SKM-1 treated with dmso at 0.1 percent for 144 hours (cell line): ENCODE data around the gene HS3ST5.
A peak's percentile ranks its signal among the peaks of the same experiment; 100 is the strongest.
"Not testable (repeated sequence)": the region's sequence is repeated elsewhere in the genome, so short reads cannot be mapped to it uniquely, and the experiment has no call there.

Experiments used
- DNase-seq: peaks from one replicate; lab custom pipeline; 2025; ENCODE audit not compliant: unreplicated experiment; lab: John Stamatoyannopoulos, UW

HS3ST5 gene

GRCh38 chr6:114055349-114055748, 287.5 kb downstream of the HS3ST5 start:
- DNase-seq, result no peak

DNA sequence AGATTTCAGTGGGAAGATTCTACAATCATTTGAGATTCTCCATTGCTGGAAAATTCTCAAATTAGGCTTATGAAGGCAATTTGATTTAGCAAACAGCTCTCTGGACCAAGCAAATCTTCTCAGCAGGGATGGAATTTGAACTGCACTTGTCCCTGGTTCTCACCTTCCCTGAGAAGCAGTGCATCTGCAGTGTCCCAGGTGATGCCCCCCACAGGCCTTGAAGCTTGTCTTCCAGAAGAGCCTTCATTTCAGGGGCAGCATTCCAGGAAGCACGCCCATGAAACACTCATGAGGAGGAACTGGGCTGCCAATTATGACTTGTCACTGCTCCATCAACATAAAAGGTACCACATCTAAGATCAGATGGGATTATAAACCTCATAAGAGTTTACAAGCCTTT, 289.0 kb downstream of the HS3ST5 start:
- no peak for DNase-seq

GRCh38 chr6:114052141-114052540, 290.7 kb downstream of the HS3ST5 start:
- DNase-seq, result no peak

DNA sequence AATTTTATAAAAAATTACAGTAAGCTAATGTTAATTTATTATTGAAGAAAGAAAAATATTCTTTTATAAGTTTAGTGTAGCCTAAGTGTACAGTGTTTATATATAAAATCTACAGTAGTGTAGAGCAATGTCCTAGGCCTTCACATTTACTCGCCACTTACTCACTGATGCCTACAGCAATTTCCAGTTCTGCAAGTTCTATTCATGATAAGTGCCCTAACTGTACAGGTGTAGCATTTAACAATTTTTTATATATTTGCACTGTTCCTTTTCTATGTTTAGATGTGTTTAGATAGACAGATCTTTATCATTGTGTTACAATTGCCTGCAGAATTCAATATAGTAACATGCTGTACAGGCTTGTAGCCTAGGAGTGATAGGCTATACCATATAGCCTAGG, 291.8 kb downstream of the HS3ST5 start:
- DNase-seq, result no peak

- no peak for DNase-seq
Observed at GRCh38 chr6:114049367-114049966, 293.4 kb downstream of the HS3ST5 start.

DNA sequence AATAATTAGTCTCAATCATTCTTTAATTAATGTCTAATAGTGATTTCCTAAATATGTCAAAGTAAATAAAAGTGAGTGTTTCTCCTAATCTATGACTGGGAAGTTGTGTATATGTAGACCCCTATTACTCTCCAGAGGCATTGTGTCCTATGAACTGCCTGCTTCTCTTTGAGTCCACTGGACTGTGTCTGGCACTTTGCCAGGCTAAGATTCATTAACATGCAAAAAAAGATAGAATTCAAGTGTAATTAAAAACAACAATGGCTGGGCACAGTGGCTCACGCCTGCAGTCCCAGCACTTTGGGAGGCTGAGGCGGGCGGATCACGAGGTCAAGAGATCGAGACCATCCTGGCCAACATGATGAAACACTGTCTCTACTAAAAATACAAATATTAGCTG, 298.3 kb downstream of the HS3ST5 start:
- DNase-seq, result not testable (repeated sequence)

DNA sequence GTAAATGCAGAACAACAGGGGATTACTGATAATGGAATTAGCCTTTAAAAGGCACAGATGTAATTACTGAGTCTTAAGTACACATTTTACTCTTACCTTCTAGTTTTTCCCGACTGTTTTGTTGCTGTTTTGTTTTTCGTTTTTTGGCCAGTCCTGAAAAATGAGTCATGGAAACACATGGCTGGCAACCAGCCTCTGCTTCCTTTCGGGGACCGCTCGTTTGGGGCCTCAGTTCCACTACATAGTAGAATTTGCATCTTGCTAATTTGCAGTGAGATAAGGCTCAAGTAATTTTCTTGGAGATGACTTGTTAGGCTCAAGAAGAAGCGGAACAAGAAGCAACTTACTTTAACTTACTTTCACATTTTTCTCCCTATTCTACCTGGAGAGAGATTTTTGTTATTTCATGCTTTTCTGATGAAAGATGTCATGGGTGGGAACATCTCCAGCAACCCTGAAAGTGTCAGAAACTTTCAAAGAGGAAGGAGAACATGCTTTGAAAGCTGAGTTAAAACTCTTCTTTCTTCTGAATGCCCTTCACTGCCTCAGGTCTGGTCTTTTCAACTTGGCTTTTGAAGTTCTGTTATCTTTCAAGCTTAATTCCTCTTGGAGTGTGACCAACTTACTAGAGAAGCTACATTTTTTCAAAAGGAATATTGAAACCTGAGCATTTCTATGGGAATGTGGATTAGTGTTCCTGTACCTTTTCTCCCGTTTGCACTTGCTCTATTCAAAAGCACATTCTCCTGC, 300.4 kb downstream of the HS3ST5 start:
- DNase-seq, result no peak

GRCh38 chr6:114040871-114041270, 302.0 kb downstream of the HS3ST5 start:
- no peak for DNase-seq

DNA sequence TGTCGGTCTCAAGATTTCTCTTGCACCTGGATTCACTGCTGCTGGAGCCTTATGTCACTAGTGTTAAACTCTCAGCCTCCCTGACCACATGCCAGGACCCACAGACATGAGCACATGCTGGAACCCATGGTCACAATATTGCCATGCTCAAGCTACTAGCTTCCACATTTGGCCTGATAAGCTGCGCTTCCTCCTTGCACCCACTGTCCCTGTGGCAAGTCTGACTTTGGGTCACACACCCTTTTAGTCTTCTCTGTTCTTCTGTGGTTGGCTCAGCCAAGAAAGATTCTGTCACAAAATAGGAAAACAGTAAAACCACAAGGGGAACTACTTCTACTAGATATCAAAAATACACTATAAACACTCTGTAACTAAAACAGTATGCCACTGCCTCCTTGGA, 303.0 kb downstream of the HS3ST5 start:
- peak; percentile 20 for DNase-seq

DNA sequence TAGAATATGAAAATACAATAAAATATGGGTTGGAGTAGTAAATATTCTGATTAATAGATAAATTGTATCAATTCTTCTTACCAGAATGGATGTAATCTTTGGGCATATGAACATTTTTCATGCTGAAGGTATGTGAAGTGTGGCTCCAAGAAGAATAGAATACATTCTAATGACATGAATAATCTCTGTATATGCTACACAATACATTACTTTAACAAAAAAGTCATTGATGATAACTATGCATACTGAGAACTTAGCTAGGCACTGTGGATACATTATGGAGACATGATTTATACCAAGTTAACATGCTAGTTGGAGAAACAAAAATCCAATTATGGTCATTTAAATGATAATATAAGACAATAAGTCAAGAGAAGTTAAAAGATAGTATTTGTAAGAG, 309.2 kb downstream of the HS3ST5 start:
- DNase-seq, result no peak

DNA sequence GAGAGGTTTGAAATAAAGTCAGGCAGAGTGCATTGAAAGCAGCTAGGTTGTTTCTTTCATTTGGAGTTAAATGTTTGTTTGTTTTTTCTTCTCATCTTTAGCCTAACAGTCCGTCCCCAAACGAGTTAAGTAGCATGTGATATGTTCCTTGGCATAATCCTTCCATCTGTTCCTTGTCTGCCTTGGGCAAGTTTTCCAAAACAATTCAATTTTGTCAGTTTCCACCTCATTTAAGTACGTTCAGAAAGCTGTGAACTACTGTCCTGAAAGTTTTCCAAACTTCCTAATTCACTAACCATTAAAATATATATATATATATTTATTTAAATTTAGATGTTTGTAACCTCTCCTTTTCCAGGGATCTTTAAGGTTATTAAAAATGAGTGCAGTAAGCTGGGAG, 310.1 kb downstream of the HS3ST5 start:
- DNase-seq, result no peak

DNA sequence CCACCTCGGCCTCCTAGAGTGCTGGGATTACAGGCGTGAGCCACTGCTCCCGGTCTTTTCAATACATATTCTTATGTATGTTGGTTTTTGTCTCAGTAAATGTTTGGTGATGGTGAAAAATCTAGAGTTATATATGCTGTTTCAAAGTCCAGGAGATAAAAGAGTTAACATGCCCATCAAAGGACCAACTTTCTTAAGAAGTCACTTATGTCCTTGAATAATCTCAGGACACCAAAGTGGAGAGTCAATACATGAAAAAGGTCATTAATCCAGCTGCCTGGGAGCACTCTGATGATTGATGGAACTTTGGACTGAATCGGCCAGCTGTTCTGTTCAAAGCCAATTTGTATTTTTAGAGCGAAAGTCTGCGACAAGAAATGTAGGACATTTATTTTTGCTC, 312.1 kb downstream of the HS3ST5 start:
- DNase-seq, result no peak

GRCh38 chr6:114024746-114025145, 318.1 kb downstream of the HS3ST5 start:
- no peak for DNase-seq

DNA sequence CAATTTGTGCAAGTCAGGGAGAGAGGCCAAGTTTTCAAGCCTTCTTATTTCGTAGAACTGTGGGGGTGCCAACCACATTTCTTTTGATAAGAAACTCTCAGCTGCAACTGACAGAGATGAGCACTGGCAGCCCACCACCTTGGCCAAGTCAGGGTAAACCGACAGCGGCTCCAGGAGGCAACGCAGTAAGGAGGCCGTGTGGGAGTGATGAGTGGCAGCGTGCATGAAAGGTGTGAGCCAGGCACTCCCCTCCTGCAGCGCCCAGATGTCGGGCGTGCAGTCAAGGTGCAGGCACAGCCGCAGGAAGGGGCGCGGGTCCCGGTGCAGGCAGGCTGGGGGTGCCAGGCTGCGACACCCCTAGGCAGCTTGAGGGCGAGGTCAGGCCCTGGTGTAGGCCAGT, 322.6 kb downstream of the HS3ST5 start:
- DNase-seq, result no peak

DNA sequence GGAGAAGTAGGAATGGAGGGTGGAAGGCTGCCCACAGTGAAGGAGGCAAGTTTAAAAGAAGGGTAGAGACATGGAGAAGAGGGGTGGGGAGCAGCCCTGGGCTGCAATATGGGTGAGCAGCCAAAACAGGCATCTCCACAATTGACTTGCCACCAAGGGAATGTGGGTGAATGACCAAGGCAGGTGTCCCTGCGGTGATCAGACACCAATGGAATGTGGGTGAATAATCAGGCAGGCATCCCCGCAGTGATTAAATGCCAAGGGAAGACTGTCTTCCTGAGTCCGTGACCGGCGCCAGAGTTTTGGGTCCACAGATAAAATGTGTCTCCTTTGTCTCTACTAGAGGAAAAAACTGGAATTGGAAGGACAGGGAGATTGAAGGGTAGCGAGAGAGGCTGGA, 325.7 kb downstream of the HS3ST5 start:
- not testable (repeated sequence) for DNase-seq

- DNase-seq, result not testable (repeated sequence)
Observed at GRCh38 chr6:114014106-114014505, 328.7 kb downstream of the HS3ST5 start.

DNA sequence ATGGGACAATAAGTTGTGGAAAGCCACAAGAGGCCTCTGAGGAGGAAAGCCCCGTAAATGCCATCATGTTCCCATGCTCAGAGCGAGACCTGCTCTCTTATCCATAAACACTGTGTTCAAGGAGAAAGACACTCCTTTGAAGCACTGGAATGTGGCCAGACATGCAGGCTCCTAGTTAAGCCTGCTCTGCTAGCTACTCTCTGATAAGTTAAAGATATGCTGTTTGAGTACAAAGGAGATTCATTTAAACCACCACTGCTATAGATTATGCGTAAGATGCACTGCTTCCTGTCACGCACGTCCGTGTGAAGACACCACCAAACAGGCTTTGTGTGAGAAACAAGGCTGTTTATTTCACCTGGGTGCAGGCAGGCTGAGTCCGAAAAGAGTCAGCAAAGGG, 331.3 kb downstream of the HS3ST5 start:
- not testable (repeated sequence) for DNase-seq

GRCh38 chr6:114010540-114010939, 332.3 kb downstream of the HS3ST5 start:
- no peak for DNase-seq

DNA sequence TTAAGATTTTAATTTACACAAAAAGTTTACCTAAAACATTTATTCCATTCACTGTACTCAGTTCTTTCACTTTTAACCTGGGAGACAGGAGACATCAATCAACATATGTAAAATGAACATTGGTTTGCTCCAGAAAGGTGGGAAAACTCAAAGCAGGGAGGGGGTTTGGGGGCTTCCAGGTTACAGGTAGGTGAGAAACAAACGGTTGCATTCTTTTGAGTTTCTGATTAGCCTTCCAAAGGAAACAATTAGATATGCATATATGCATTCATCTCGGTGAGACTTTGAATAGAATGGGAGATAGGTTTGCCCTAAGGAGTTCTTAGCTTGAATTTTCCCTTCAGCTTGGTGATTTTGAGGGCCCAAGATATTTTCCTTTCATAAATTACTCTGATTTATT, 333.6 kb downstream of the HS3ST5 start:
- no peak for DNase-seq

GRCh38 chr6:114008331-114008730, 334.5 kb downstream of the HS3ST5 start:
- no peak for DNase-seq

DNA sequence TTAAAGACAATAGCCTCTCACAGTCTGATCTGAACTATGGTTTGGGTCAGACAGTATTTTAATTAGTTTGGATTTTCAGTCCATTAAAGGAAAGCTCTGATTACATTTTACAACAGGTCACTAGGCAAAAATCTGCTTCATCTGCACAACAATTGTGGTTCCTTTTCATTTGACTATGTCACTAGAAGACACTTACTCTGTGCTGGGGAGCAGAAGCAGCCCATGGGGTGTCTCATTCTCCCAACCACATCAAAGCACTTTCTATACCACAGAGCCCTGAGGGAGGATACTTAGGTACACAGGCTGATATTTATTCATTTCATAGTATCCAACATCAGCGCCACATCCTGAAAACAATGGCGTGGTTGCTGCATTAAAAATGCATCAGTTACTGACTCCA, 335.3 kb downstream of the HS3ST5 start:
- DNase-seq, result no peak
